Measurements from ENCODE around the gene TCF25. TPM values are rescaled to one million over a fixed set of nuclear protein-coding genes. Genes with fewer than 3 reads are reported as not detected.

TCF25 gene
- total RNA-seq, 3 donors from 2014 or later: 179 to 217 (median 212) TPM

DNA sequence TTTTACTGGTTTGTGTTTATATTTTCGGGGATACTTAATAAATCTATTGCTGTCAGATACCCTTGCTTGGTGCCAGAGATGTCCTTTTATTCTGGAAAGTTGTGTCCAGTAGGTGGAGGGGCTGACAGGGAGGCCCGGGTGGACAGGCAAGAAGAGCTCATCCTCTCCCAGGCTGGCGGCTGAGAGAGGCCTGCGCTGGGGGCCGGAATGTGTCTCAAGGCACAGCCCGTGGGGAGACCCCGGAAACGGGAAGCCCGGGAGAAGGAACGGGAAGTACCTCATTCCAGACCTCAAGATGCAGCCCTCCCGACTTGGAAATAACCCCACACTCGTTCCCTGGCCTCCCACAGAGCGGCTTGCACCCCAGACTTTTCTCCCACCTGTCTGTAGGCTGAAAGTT is 62.6 kb downstream of the TCF25 start:
- Histone ChIP-seq H3K9me3 (no peaks in the 10 kb centered on the region), H3K4me3 (no peak overlapping the region), H3K4me1 (ENCODE audit: low read depth) (no peaks in the 10 kb centered on the region), H3K36me3 (ENCODE audit: low read depth) (no peaks in the 10 kb centered on the region)
- intact Hi-C loops (cut with DNase I, micrococcal nuclease): no loop called here
- no peak for DNase-seq
- no peak for ATAC-seq
- TF ChIP-seq, protein P1, sequence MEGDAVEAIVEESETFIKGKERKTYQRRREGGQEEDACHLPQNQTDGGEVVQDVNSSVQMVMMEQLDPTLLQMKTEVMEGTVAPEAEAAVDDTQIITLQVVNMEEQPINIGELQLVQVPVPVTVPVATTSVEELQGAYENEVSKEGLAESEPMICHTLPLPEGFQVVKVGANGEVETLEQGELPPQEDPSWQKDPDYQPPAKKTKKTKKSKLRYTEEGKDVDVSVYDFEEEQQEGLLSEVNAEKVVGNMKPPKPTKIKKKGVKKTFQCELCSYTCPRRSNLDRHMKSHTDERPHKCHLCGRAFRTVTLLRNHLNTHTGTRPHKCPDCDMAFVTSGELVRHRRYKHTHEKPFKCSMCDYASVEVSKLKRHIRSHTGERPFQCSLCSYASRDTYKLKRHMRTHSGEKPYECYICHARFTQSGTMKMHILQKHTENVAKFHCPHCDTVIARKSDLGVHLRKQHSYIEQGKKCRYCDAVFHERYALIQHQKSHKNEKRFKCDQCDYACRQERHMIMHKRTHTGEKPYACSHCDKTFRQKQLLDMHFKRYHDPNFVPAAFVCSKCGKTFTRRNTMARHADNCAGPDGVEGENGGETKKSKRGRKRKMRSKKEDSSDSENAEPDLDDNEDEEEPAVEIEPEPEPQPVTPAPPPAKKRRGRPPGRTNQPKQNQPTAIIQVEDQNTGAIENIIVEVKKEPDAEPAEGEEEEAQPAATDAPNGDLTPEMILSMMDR (IDR thresholded peaks at IDR 0.05): no peak

DNA sequence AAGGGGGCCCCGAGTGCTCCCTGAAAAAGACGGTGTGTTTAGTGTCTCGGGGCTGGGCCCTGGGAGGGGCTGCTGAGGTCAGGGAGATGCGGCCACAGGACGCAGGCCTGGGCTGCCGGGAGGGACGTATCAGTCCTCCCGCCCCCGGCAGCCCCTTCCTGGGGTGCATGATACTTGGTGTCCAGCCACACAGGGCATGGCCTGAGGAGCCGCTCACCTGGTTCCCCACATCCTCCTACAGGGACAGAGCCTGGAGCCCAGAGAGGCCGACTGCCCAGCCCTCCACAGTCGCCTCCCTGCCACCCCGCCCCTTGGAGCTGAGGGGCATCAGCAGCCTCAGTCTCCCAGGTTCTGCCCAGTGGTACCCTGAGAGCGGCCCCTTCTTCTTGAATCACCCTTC is 63.1 kb downstream of the TCF25 start:
- Histone ChIP-seq H3K4me1 (ENCODE audit: low read depth) (no peaks in the 10 kb centered on the region), H3K9me3 (no peaks in the 10 kb centered on the region), H3K4me3 (no peak overlapping the region), H3K36me3 (ENCODE audit: low read depth) (no peaks in the 10 kb centered on the region)
- DNase-seq: no peak
- intact Hi-C loops (cut with DNase I, micrococcal nuclease): no loop called here
- ATAC-seq: no peak
- TF ChIP-seq, protein P1 (IDR thresholded peaks at IDR 0.05): no peak

DNA sequence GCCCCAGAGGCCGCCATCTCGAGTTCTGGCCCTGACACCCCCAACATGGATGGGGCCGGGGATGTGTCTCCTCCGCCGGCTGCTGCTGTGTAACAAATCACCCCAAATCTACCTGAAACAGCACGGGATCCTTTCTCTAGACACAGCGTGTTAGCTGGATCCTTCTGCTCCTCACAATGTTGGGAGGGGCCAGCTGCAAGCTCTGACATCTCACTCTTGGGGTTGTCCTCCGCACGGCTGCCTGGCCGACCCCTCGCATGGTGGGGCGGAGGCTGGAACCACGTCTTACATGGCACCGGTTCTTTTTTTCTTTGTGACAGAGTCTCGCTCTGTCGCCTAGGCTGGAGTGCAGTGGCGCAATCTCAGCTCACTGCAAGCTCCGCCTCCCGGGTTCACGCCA is 63.6 kb downstream of the TCF25 start:
- intact Hi-C loops (cut with DNase I, micrococcal nuclease): no loop called here
- H3K4me1 ChIP-seq (ENCODE audit: low read depth): no peaks in the 10 kb centered on the region
- no peaks in the 10 kb centered on the region for H3K36me3 ChIP-seq (ENCODE audit: low read depth)
- DNase-seq: no peak
- no peak for ATAC-seq
- no peaks in the 10 kb centered on the region for H3K9me3 ChIP-seq
- TF ChIP-seq, protein P1 (IDR thresholded peaks at IDR 0.05): no peak
- no peak overlapping the region for H3K4me3 ChIP-seq

DNA sequence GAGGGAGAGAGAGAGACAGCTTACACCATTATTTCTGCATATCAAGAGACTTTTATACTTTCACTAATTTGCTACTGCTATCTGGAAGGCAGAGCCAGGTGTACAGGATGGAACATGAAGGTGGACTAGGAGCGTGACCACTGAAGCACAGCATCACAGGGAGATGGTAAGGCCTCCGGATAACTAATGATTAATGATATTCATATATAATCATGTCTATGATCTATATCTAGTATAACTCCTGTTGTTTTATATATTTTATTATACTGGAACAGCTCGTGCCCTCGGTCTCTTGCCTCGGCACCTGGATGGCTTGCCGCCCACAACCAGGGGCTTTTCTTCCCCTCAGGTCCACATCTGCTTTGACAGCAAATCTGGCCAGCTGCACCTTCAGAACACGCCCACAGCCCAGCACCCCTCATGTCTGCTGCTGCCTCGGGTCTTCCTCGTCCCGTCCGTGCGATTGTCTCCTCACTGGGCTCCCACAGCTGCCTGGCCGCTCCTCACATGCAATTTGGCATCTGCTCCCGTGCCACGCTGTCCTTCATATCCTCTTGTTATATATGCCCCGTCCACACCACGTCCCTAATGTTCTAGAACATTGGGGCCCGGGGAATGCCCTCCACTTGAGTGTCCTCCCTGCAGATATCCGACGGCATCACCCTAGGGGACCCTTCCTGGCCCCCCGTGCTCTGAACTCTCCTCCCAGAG is 64.9 kb downstream of the TCF25 start:
- ATAC-seq (no peak), DNase-seq (no peak)
- no peaks in the 10 kb centered on the region for H3K9me3 ChIP-seq
- no peaks in the 10 kb centered on the region for H3K36me3 ChIP-seq (ENCODE audit: low read depth)
- intact Hi-C loops (cut with DNase I, micrococcal nuclease): no loop called here
- no peak overlapping the region for H3K4me3 ChIP-seq
- TF ChIP-seq, protein P1 (IDR thresholded peaks at IDR 0.05): no peak
- no peaks in the 10 kb centered on the region for H3K4me1 ChIP-seq (ENCODE audit: low read depth)

DNA sequence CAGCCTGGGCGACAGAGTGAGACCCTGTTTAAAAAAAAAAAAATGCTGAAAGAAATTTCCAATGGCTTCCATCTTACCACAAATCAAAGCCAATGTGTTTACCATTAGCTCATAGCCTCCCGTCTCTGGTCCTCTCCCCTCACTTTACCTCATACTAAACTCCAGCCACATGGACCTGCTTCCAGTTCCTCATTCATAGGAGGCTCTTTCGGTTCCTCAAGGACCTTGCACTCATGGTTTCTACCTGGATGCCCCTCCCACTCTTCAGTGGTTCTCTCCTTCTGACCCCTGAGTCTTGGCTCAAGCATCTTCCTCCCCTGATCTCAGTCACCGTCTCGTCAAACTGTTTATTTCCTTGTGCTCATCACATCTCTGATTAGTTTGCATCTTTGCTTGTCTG is 71.4 kb downstream of the TCF25 start:
- TF ChIP-seq, protein P1 (IDR thresholded peaks at IDR 0.05): no peak
- no peaks in the 10 kb centered on the region for H3K36me3 ChIP-seq (ENCODE audit: low read depth)
- DNase-seq (no peak), ATAC-seq (no peak)
- no peaks in the 10 kb centered on the region for H3K9me3 ChIP-seq
- H3K4me3 ChIP-seq: no peak overlapping the region
- intact Hi-C loops (cut with DNase I, micrococcal nuclease): no loop called here
- peaks cover 6% of the 10 kb centered on the region for H3K4me1 ChIP-seq (ENCODE audit: low read depth)

DNA sequence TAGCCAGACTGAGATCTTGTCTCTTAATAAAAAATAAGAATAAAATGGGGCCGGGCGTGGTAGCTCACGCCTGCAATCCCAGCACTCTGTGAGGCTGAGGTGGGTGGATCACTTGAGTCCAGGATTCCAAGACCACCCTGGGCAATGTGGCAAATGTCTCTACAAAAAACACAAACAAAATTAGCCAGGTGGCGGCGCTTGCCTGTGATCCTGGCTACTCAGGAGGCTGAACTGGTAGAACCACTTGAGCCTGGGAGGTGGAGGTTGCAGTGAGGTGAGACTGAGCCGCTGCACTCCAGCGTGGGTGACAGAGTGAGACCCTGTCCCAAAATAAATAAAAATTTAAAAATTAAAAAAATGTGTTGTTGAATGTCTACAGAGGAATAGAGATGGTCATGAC is 72.3 kb downstream of the TCF25 start:
- H3K4me3 ChIP-seq: no peak overlapping the region
- H3K9me3 ChIP-seq: no peaks in the 10 kb centered on the region
- TF ChIP-seq, protein P1 (IDR thresholded peaks at IDR 0.05): no peak
- ATAC-seq: no peak
- DNase-seq: peak in 1 of 3 donors; percentile 35
- intact Hi-C loops (cut with DNase I, micrococcal nuclease): no loop called here
- H3K4me1 ChIP-seq (ENCODE audit: low read depth): peaks cover 6% of the 10 kb centered on the region
- no peaks in the 10 kb centered on the region for H3K36me3 ChIP-seq (ENCODE audit: low read depth)
